Measurements from ENCODE around the gene ZSWIM3. TPM values are rescaled to one million over a fixed set of nuclear protein-coding genes. Genes with fewer than 3 reads are reported as not detected.

ZSWIM3 gene
- total RNA-seq, 1 experiment from 2014 or later, result 4.2 TPM

DNA sequence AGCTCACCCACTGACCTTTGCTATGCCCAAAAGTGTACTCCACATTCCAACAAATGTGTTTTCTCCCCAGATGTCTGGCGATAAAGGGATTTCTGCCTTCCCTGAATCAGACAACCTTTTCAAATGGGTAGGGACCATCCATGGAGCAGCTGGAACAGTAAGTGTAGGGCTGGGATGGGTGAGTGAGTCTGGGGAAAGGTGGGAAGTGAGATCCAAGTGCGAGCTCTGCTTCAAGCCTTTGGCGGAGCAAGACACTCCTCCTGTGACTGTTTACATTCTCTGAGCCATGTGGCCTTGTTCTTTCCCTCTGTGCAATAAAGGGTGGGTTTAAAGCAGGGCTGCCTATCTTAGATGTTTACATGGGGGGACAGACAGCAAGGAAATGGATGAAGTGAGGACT is 43.1 kb upstream of the ZSWIM3 start:
- no peak overlapping the region for H2AFZ ChIP-seq (ENCODE audit: low read length)
- H3K27ac ChIP-seq (ENCODE audit: low read length), result no peak overlapping the region
- ChIA-PET POLR2A (ENCODE audit: unreplicated experiment) (interaction anchor here (0.6 kb wide), 2 partner anchors 305 to 1125 kb away, joined by 3 to 4 read pairs; no protein-coding TSS in a partner anchor), CTCF (interaction anchor here (0.5 kb wide), 1 partner anchor 148 kb away, joined by 5 read pairs; no protein-coding TSS in a partner anchor)
- H3K4me3 ChIP-seq (ENCODE audit: low read length), result peak overlapping the region; percentile 59
- no peak for DNase-seq
- TF ChIP-seq, protein P1, sequence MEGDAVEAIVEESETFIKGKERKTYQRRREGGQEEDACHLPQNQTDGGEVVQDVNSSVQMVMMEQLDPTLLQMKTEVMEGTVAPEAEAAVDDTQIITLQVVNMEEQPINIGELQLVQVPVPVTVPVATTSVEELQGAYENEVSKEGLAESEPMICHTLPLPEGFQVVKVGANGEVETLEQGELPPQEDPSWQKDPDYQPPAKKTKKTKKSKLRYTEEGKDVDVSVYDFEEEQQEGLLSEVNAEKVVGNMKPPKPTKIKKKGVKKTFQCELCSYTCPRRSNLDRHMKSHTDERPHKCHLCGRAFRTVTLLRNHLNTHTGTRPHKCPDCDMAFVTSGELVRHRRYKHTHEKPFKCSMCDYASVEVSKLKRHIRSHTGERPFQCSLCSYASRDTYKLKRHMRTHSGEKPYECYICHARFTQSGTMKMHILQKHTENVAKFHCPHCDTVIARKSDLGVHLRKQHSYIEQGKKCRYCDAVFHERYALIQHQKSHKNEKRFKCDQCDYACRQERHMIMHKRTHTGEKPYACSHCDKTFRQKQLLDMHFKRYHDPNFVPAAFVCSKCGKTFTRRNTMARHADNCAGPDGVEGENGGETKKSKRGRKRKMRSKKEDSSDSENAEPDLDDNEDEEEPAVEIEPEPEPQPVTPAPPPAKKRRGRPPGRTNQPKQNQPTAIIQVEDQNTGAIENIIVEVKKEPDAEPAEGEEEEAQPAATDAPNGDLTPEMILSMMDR (conservative IDR thresholded peaks at IDR 0.05; ENCODE audit: low read depth, low read length), result no peak
- TF ChIP-seq EZH2phosphoT487 (IDR thresholded peaks at IDR 0.05; ENCODE audit: borderline replicate concordance, low read length), result no peak
- TF ChIP-seq EZH2 (IDR thresholded peaks at IDR 0.05; ENCODE audit: low read length, unreplicated experiment), result no peak
- no peak overlapping the region; the same call in 1 of the 2 replicates for H3K9ac ChIP-seq (ENCODE audit: low read length)
- peaks cover 35% of the 10 kb centered on the region for H3K79me2 ChIP-seq (ENCODE audit: low read length)
- peaks cover 53% of the 10 kb centered on the region for H3K36me3 ChIP-seq (ENCODE audit: low read depth, low read length)
- H4K20me1 ChIP-seq (ENCODE audit: low read length), result peaks cover 11% of the 10 kb centered on the region; the same call in 1 of the 2 replicates
- no peaks in the 10 kb centered on the region for H3K27me3 ChIP-seq (ENCODE audit: low read length)
- H3K4me1 ChIP-seq (ENCODE audit: insufficient read depth, low read length), result peaks cover 38% of the 10 kb centered on the region
- peak overlapping the region; percentile 95 for H3K4me2 ChIP-seq (ENCODE audit: low read length)
- intact Hi-C loops (cut with micrococcal nuclease), result loop anchor here (5.0 to 10.0 kb wide), 2 partner anchors 78 to 120 kb away; partner anchors contain the start of genes CTSA, NEURL2 and PCIF1
- BruUV-seq (replicated peaks), result no TSS peak
- H3K9me2 ChIP-seq (replicated peaks; ENCODE audit: low read length), result no peaks in the 10 kb centered on the region
- H3K9me3 ChIP-seq (ENCODE audit: low read length), result no peaks in the 10 kb centered on the region
- peaks cover 11% of the 10 kb centered on the region for H3F3A ChIP-seq (ENCODE audit: low read length, unreplicated experiment)
- no peak for ATAC-seq

- Histone ChIP-seq H3K27ac (ENCODE audit: low read length) (no peak overlapping the region), H3K4me1 (ENCODE audit: insufficient read depth, low read length) (peaks cover 32% of the 10 kb centered on the region), H3K9me3 (ENCODE audit: low read length) (no peaks in the 10 kb centered on the region), H3K4me3 (ENCODE audit: low read length) (no peak overlapping the region), H3K27me3 (ENCODE audit: low read length) (no peaks in the 10 kb centered on the region), H2AFZ (ENCODE audit: low read length) (no peak overlapping the region), H3K9ac (ENCODE audit: low read length) (no peak overlapping the region), H3K9me2 (replicated peaks; ENCODE audit: low read length) (no peaks in the 10 kb centered on the region), H3K36me3 (ENCODE audit: low read depth, low read length) (peaks cover 30% of the 10 kb centered on the region), H3K4me2 (ENCODE audit: low read length) (no peak overlapping the region), H4K20me1 (ENCODE audit: low read length) (peaks cover 11% of the 10 kb centered on the region; the same call in 1 of the 2 replicates), H3F3A (ENCODE audit: low read length, unreplicated experiment) (peaks cover 11% of the 10 kb centered on the region), H3K79me2 (ENCODE audit: low read length) (peaks cover 35% of the 10 kb centered on the region)
- no peak for TF ChIP-seq EZH2 (IDR thresholded peaks at IDR 0.05; ENCODE audit: low read length, unreplicated experiment)
- no peak for TF ChIP-seq EZH2phosphoT487 (IDR thresholded peaks at IDR 0.05; ENCODE audit: borderline replicate concordance, low read length)
- TF ChIP-seq, protein P1 (conservative IDR thresholded peaks at IDR 0.05; ENCODE audit: low read depth, low read length), result no peak
- POLR2A ChIA-PET (ENCODE audit: unreplicated experiment), result interaction anchor here (0.6 to 0.8 kb wide), 2 partner anchors 17 to 932 kb away, joined by 3 read pairs; partner anchors contain the start of gene YWHAB
- CTCF ChIA-PET, result no interaction called here
- ATAC-seq, result no peak
- intact Hi-C loops (cut with micrococcal nuclease), result loop anchor here (10.0 kb wide), 1 partner anchor 118 kb away; the partner anchor contains the start of gene PCIF1
- no TSS peak for BruUV-seq (replicated peaks)
- DNase-seq, result no peak
These were observed 40.5 kb upstream of the ZSWIM3 start for GRCh38 chr20:45816951-45817350.
